Amygdala (tissue), 56 donors: Measurements from ENCODE around the gene CEACAM8.
"Not testable (repeated sequence)": the region's sequence is repeated elsewhere in the genome, so short reads cannot be mapped to it uniquely, and the experiment has no call there.

Experiments
- DNase-seq, 56 donors: peaks; one replicate each; lab custom pipeline; 2025; lab: John Stamatoyannopoulos, UW

Gene CEACAM8

GRCh38 chr19:42547929-42548328 is 46.8 kb downstream of the CEACAM8 start:
- no peak for DNase-seq

DNA sequence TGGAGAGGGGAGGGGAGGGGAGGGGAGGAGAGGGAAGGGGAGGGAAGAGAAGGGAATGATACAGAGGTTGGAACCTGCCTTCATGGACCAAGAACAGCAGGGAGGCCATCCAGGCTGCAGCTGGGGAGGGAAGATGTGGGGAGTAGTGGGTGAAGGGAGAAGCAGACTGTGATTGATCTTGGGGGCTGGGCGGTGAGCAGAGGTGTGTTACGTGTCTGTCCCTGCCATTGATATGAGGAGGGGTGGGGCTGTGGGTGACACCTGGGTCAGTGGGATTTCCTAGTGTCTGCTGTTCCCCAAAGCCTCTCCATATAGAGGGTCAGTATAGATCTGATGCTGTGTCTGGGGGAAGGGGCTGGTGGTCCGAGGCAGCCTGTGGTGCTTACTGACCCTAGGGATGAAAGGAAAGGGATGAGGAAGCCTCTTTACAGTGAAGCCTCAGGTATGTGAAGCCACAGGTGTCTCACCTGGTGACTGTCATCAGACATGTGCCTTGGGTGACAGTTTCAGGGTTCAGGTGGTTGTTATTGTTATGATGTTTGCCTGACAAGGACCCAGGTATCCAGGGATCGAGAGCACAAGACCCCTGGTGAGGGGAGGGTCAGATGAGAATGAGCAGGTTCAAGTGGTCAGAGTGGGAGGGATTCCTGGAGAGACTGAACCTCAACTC is 47.8 kb downstream of the CEACAM8 start:
- DNase-seq, result no peak

DNA sequence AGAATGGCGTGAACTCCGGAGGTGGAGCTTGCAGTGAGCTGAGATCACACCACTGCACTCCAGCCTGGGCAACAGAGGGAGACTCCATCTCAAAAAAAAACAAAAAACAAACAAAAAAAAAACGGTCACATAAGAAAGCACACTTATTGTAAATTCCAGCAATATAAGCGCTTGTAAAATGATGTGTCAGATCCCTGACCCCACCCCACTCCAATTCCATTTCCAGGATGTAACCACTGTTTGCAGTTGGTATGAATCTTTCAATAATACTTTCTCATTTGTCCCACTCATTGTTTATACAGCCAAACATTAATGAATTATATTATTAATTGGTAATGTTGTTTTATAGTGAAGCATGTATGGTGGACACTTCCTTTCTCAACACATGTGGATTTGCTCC is 50.6 kb downstream of the CEACAM8 start:
- no peak for DNase-seq

- no peak for DNase-seq
Observed at GRCh38 chr19:42542791-42543190, 51.9 kb downstream of the CEACAM8 start.

DNA sequence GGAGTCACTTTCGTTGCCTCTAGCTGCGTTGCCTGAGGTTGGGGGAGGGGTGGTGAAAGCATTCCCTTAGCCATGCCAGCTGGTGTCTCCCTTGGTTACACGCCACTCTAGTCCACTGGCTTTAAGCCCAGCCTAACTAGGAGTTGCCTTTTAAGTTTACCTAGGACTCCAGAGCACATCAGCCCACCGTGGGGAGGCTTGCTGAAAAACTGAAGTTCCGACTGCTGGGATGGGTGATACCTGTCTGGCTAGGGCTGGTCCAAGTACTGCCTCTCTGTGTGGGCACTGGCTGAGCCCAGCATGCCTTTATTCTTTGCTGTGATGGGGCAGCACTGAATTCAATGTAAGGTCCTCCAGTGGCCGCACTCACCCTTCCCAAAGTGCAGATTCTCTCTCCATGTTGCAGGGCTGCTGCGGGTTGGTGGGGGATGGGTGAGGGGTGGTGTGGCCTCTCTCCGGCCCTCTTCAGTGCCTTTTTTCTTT is 54.6 kb downstream of the CEACAM8 start:
- peak in 8 of 56 donors; percentile 5 to 37 (median 14) for DNase-seq

DNA sequence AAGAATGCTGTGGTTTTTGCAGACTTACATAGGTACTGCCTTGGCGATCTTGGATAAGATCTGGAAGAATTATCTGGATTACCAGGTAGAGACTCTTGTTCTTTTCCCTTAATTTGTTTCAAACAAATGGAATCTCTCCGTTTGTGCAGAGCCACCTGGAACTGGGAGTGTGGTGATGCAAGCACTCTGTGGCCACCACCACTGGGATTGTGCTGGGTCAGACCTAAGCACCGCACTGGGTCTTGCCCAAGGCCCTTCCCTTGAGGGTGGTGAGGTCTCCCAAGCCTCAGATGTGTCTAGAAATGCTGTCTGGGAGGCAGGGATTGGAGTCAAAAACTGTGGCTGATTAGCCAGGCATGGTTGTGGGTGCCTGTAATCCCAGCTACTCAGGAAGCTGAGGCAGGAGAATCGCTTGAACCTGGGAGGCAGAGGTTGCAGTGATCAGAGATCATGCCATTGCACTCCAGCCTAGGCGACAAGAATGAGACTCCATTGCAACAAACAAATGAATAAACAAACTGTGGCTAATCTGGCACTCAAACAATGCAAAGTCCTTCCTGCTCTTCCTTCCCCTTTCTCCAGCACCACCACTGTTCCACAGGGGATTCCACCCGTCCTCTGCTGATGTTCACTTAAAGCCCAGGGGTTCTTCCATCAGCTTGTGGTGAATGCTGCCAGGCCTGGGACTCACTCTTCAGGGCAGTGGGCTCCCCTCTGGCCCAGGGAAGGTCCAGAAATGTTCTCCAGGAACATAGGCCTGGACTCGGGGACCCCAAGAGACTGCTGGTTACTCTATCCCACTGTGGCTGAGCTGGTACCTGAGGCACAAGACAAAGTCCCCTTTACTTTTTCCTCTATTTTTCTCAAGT is 55.6 kb downstream of the CEACAM8 start:
- no peak for DNase-seq

GRCh38 chr19:42535276-42535675 is 59.4 kb downstream of the CEACAM8 start:
- not testable (repeated sequence) for DNase-seq

- DNase-seq, result no peak
Observed at GRCh38 chr19:42534391-42534790, 60.3 kb downstream of the CEACAM8 start.

GRCh38 chr19:42532891-42533290 is 61.8 kb downstream of the CEACAM8 start:
- DNase-seq, result peak in 4 of 56 donors; percentile 4 to 60 (median 15)

GRCh38 chr19:42531313-42531712 is 63.4 kb downstream of the CEACAM8 start:
- DNase-seq, result no peak
